Measurements from ENCODE around the gene LSAMP.

Gene LSAMP

GRCh38 chr3:115877615-115877899 lies 567.7 kb downstream of the LSAMP start:
- H3K4me1 ChIP-seq (ENCODE audit: control insufficient read depth, insufficient read depth, low read depth, low read length), result no peaks in the 10 kb centered on the region
- H3K79me1 ChIP-seq (replicated peaks; ENCODE audit: low read length, poor library complexity, severe bottlenecking), result no peaks in the 10 kb centered on the region
- H3K9ac ChIP-seq (ENCODE audit: low read length), result peak overlapping the region; percentile 86
- H2AK5ac ChIP-seq (ENCODE audit: low read length, severe bottlenecking), result no peak overlapping the region
- H2BK12ac ChIP-seq (ENCODE audit: low read length in 2 of 2), result no peak overlapping the region
- no peak overlapping the region for H2BK15ac ChIP-seq (ENCODE audit: low read depth, poor library complexity, severe bottlenecking)
- no peak overlapping the region for H2AFZ ChIP-seq (ENCODE audit: low read depth, low read length)
- H3K36me3 ChIP-seq (ENCODE audit: control insufficient read depth in 1 of 2, insufficient read depth in 2 of 2, low read depth in 1 of 2, low read length in 2 of 2), result no peaks in the 10 kb centered on the region
- H4K91ac ChIP-seq (ENCODE audit: low read length), result no peak overlapping the region
- no peak for DNase-seq
- H3K23ac ChIP-seq (ENCODE audit: low read length in 2 of 2), result no peak overlapping the region
- no peak overlapping the region for H3K4me2 ChIP-seq (ENCODE audit: low read length, poor library complexity, severe bottlenecking)
- no peak overlapping the region for H3K18ac ChIP-seq (ENCODE audit: low read depth in 1 of 2, low read length in 2 of 2)
- H4K8ac ChIP-seq (ENCODE audit: low read length), result no peak overlapping the region
- H3K9me3 ChIP-seq (ENCODE audit: control insufficient read depth, low read length), result no peaks in the 10 kb centered on the region
- 84% methylated on average over 1 of the region's 1 CpG for WGBS
- no peak overlapping the region for H3K4ac ChIP-seq (ENCODE audit: low read depth in 1 of 2, low read length in 2 of 2)
- H3K27ac ChIP-seq (ENCODE audit: low read length, poor library complexity, severe bottlenecking), result no peak overlapping the region
- peak overlapping the region in 1 of 2 experiments; percentile 67 for H3K4me3 ChIP-seq (ENCODE audit: insufficient read depth in 1 of 2, low read depth in 1 of 2, low read length in 2 of 2)
- no peak overlapping the region for H2BK120ac ChIP-seq (ENCODE audit: low read depth, low read length)
- no peak overlapping the region for H3K14ac ChIP-seq (ENCODE audit: low read length in 2 of 2)
- no peaks in the 10 kb centered on the region for H3K27me3 ChIP-seq (ENCODE audit: control insufficient read depth in 1 of 2, insufficient read depth in 1 of 2, low read length in 2 of 2)
- H2BK5ac ChIP-seq (ENCODE audit: low read depth, low read length, poor library complexity, severe bottlenecking), result no peak overlapping the region

GRCh38 chr3:115876876-115877614 lies 568.2 kb downstream of the LSAMP start:
- H3K36me3 ChIP-seq (ENCODE audit: control insufficient read depth in 1 of 2, insufficient read depth in 2 of 2, low read depth in 1 of 2, low read length in 2 of 2), result no peaks in the 10 kb centered on the region
- 68% methylated on average over 8 of the region's 8 CpGs for WGBS
- no peak overlapping the region for H2BK120ac ChIP-seq (ENCODE audit: low read depth, low read length)
- peak overlapping the region; percentile 86 for H3K9ac ChIP-seq (ENCODE audit: low read length)
- no peak overlapping the region for H2BK12ac ChIP-seq (ENCODE audit: low read length in 2 of 2)
- H3K4me3 ChIP-seq (ENCODE audit: insufficient read depth in 1 of 2, low read depth in 1 of 2, low read length in 2 of 2), result peak overlapping the region in 1 of 2 experiments; percentile 67
- no peaks in the 10 kb centered on the region for H3K9me3 ChIP-seq (ENCODE audit: control insufficient read depth, low read length)
- H4K91ac ChIP-seq (ENCODE audit: low read length), result no peak overlapping the region
- H3K4me2 ChIP-seq (ENCODE audit: low read length, poor library complexity, severe bottlenecking), result no peak overlapping the region
- H3K4ac ChIP-seq (ENCODE audit: low read depth in 1 of 2, low read length in 2 of 2), result no peak overlapping the region
- H2BK5ac ChIP-seq (ENCODE audit: low read depth, low read length, poor library complexity, severe bottlenecking), result no peak overlapping the region
- H3K27ac ChIP-seq (ENCODE audit: low read length, poor library complexity, severe bottlenecking), result no peak overlapping the region
- DNase-seq, result no peak
- no peaks in the 10 kb centered on the region for H3K27me3 ChIP-seq (ENCODE audit: control insufficient read depth in 1 of 2, insufficient read depth in 1 of 2, low read length in 2 of 2)
- no peak overlapping the region for H3K18ac ChIP-seq (ENCODE audit: low read depth in 1 of 2, low read length in 2 of 2)
- H3K79me1 ChIP-seq (replicated peaks; ENCODE audit: low read length, poor library complexity, severe bottlenecking), result no peaks in the 10 kb centered on the region
- H2BK15ac ChIP-seq (ENCODE audit: low read depth, poor library complexity, severe bottlenecking), result no peak overlapping the region
- H3K14ac ChIP-seq (ENCODE audit: low read length in 2 of 2), result no peak overlapping the region
- no peak overlapping the region for H4K8ac ChIP-seq (ENCODE audit: low read length)
- H2AFZ ChIP-seq (ENCODE audit: low read depth, low read length), result no peak overlapping the region
- no peaks in the 10 kb centered on the region for H3K4me1 ChIP-seq (ENCODE audit: control insufficient read depth, insufficient read depth, low read depth, low read length)
- no peak overlapping the region for H2AK5ac ChIP-seq (ENCODE audit: low read length, severe bottlenecking)
- no peak overlapping the region for H3K23ac ChIP-seq (ENCODE audit: low read length in 2 of 2)

- H3K14ac ChIP-seq (ENCODE audit: low read length in 2 of 2), result no peak overlapping the region
- no peak overlapping the region for H2BK12ac ChIP-seq (ENCODE audit: low read length in 2 of 2)
- DNase-seq, result no peak
- H3K27me3 ChIP-seq (ENCODE audit: control insufficient read depth in 1 of 2, insufficient read depth in 1 of 2, low read length in 2 of 2), result no peaks in the 10 kb centered on the region
- H4K91ac ChIP-seq (ENCODE audit: low read length), result no peak overlapping the region
- WGBS, result no CpG with 5 or more reads among the region's 1 CpG
- no peak overlapping the region for H4K8ac ChIP-seq (ENCODE audit: low read length)
- H3K36me3 ChIP-seq (ENCODE audit: control insufficient read depth in 1 of 2, insufficient read depth in 2 of 2, low read depth in 1 of 2, low read length in 2 of 2), result no peaks in the 10 kb centered on the region
- no peak overlapping the region for H2BK15ac ChIP-seq (ENCODE audit: low read depth, poor library complexity, severe bottlenecking)
- H3K9ac ChIP-seq (ENCODE audit: low read length), result no peak overlapping the region
- H3K79me1 ChIP-seq (replicated peaks; ENCODE audit: low read length, poor library complexity, severe bottlenecking), result no peaks in the 10 kb centered on the region
- H3K4me2 ChIP-seq (ENCODE audit: low read length, poor library complexity, severe bottlenecking), result no peak overlapping the region
- no peak overlapping the region for H3K4me3 ChIP-seq (ENCODE audit: insufficient read depth in 1 of 2, low read depth in 1 of 2, low read length in 2 of 2)
- no peak overlapping the region for H3K27ac ChIP-seq (ENCODE audit: low read length, poor library complexity, severe bottlenecking)
- H2AK5ac ChIP-seq (ENCODE audit: low read length, severe bottlenecking), result no peak overlapping the region
- H2AFZ ChIP-seq (ENCODE audit: low read depth, low read length), result no peak overlapping the region
- H3K18ac ChIP-seq (ENCODE audit: low read depth in 1 of 2, low read length in 2 of 2), result no peak overlapping the region
- H3K4me1 ChIP-seq (ENCODE audit: control insufficient read depth, insufficient read depth, low read depth, low read length), result no peaks in the 10 kb centered on the region
- H3K23ac ChIP-seq (ENCODE audit: low read length in 2 of 2), result no peak overlapping the region
- H2BK120ac ChIP-seq (ENCODE audit: low read depth, low read length), result no peak overlapping the region
- no peak overlapping the region for H3K4ac ChIP-seq (ENCODE audit: low read depth in 1 of 2, low read length in 2 of 2)
- no peaks in the 10 kb centered on the region for H3K9me3 ChIP-seq (ENCODE audit: control insufficient read depth, low read length)
- no peak overlapping the region for H2BK5ac ChIP-seq (ENCODE audit: low read depth, low read length, poor library complexity, severe bottlenecking)
Measured at GRCh38 chr3:115875460-115875859, 569.8 kb downstream of the LSAMP start.

GRCh38 chr3:115871735-115872134 lies 573.6 kb downstream of the LSAMP start:
- Histone ChIP-seq H3K4me1 (ENCODE audit: control insufficient read depth, insufficient read depth, low read depth, low read length) (no peaks in the 10 kb centered on the region), H2AK5ac (ENCODE audit: low read length, severe bottlenecking) (no peak overlapping the region), H3K4ac (ENCODE audit: low read depth in 1 of 2, low read length in 2 of 2) (no peak overlapping the region), H3K9ac (ENCODE audit: low read length) (no peak overlapping the region), H3K79me1 (replicated peaks; ENCODE audit: low read length, poor library complexity, severe bottlenecking) (no peaks in the 10 kb centered on the region), H3K4me3 (ENCODE audit: insufficient read depth in 1 of 2, low read depth in 1 of 2, low read length in 2 of 2) (no peak overlapping the region), H2BK120ac (ENCODE audit: low read depth, low read length) (no peak overlapping the region), H3K14ac (ENCODE audit: low read length in 2 of 2) (no peak overlapping the region), H2AFZ (ENCODE audit: low read depth, low read length) (no peak overlapping the region), H3K9me3 (ENCODE audit: control insufficient read depth, low read length) (no peaks in the 10 kb centered on the region), H2BK5ac (ENCODE audit: low read depth, low read length, poor library complexity, severe bottlenecking) (no peak overlapping the region), H3K23ac (ENCODE audit: low read length in 2 of 2) (no peak overlapping the region), H3K27ac (ENCODE audit: low read length, poor library complexity, severe bottlenecking) (no peak overlapping the region), H2BK12ac (ENCODE audit: low read length in 2 of 2) (no peak overlapping the region), H3K4me2 (ENCODE audit: low read length, poor library complexity, severe bottlenecking) (no peak overlapping the region), H2BK15ac (ENCODE audit: low read depth, poor library complexity, severe bottlenecking) (no peak overlapping the region), H3K18ac (ENCODE audit: low read depth in 1 of 2, low read length in 2 of 2) (no peak overlapping the region), H3K27me3 (ENCODE audit: control insufficient read depth in 1 of 2, insufficient read depth in 1 of 2, low read length in 2 of 2) (no peaks in the 10 kb centered on the region), H4K8ac (ENCODE audit: low read length) (no peak overlapping the region), H4K91ac (ENCODE audit: low read length) (no peak overlapping the region), H3K36me3 (ENCODE audit: control insufficient read depth in 1 of 2, insufficient read depth in 2 of 2, low read depth in 1 of 2, low read length in 2 of 2) (no peaks in the 10 kb centered on the region)
- DNase-seq, result no peak

All from mesenchymal stem cell (in vitro differentiated cells and primary cell).